Testis (tissue), 3 donors: ENCODE results near the gene ENTHD1. TPM values are rescaled to one million over a fixed set of nuclear protein-coding genes. Genes with fewer than 3 reads are reported as not detected.
"Not testable (repeated sequence)": the region's sequence is repeated elsewhere in the genome, so short reads cannot be mapped to it uniquely, and the experiment has no call there.

Source experiments
- DNase-seq: peaks from one replicate; pipeline ENCODE4 v3.0.0-alpha.2; 2019
- H3K27ac ChIP-seq, 2 donors: fragments of 200-600 bp; sonication (generic); one replicate each; pipeline ENCODE4 v1.5.1; 2019
- H3K27me3 ChIP-seq: fragments of 200-600 bp; sonication (generic); one replicate; pipeline ENCODE4 v1.5.1; 2019
- H3K36me3 ChIP-seq: fragments of 200-600 bp; sonication (generic); one replicate; pipeline ENCODE4 v1.5.1; 2017; ENCODE audit warnings: low read depth; ENCODE audit errors: missing control alignments
- H3K4me1 ChIP-seq: fragments of 200-600 bp; sonication (generic); one replicate; pipeline ENCODE4 v1.5.1; 2019
- H3K4me3 ChIP-seq, 2 donors: fragments of 200-600 bp; sonication (generic); one replicate each; pipeline ENCODE4 v1.5.1; 2017 to 2019
- H3K9me3 ChIP-seq: fragments of 200-600 bp; sonication (generic); one replicate; pipeline ENCODE4 v1.5.1; 2017
- CTCF ChIP-seq, 3 experiments: fragments of 450-650 bp in 2 of 3; fragments of 200-600 bp in 1 of 3; sonication (generic) in 1 of 3; IDR thresholded peaks; one replicate each; pipeline ENCODE4 v1.5.1; 2016 to 2019; ENCODE audit warnings: antibody characterized with exemption in 3 of 3, mild to moderate bottlenecking in 2 of 3, moderate library complexity in 1 of 3
- POLR2A ChIP-seq: fragments of 450-650 bp; IDR thresholded peaks from one replicate; pipeline ENCODE4 v1.6.1; 2017; ENCODE audit warnings: antibody characterized with exemption, mild to moderate bottlenecking, moderate library complexity
- WGBS, 2 donors: methylation state at CpG; one replicate each; pipeline ENCODE4 v1.1.5; 2018; 5-methylcytosine and 5-hydroxymethylcytosine counted together
- intact Hi-C: fragments of 100-400 bp; cut with DNase I; formaldehyde crosslinking; loops from one replicate; pipeline ENCODE4 v1.15.1; 2023; ENCODE audit warnings: low total_unique reads
- polyA plus RNA-seq: library from polyadenylated mRNA; stranded (reverse); fragments of 350-450 nt; fragmentation: Illumina TruSeq; extraction: RNeasy Lipid Tissue Mini Kit (QIAGEN cat#74804); gene quantifications from one replicate; pipeline ENCODE4 v1.2.3, GENCODE V29; 2014; ENCODE audit warnings: low read depth, low replicate concordance; ENCODE audit not compliant: insufficient read depth
- total RNA-seq, 2 donors: library from RNA; depleted of rRNA; stranded (reverse); fragments of >200 nt; gene quantifications; one replicate each; pipeline ENCODE4 v1.2.3, GENCODE V29; 2016

ENTHD1 gene
- total and polyA plus RNA-seq, 3 donors from 2014 or later = 10.9 to 21.1 (median 12.0) TPM

- Histone ChIP-seq H3K27me3 (no peaks in the 10 kb centered on the region), H3K9me3 (no peaks in the 10 kb centered on the region), H3K36me3 (no peaks in the 10 kb centered on the region), H3K27ac (no peak overlapping the region), H3K4me3 (no peak overlapping the region), H3K4me1 (no peaks in the 10 kb centered on the region)
- TF ChIP-seq POLR2A (no peak), CTCF (IDR thresholded peaks at IDR 0.05) (no peak)
- 47 to 52% methylated on average over 1 of the region's 1 CpG for WGBS, 2 donors
- intact Hi-C loops = no loop called here
- no peak for DNase-seq
These were observed 149.6 kb downstream of the ENTHD1 start for GRCh38 chr22:39743935-39744334.

GRCh38 chr22:39739338-39740027 lies 154.1 kb downstream of the ENTHD1 start:
- no peaks in the 10 kb centered on the region for H3K4me1 ChIP-seq
- H3K4me3 ChIP-seq = no peak overlapping the region
- TF ChIP-seq POLR2A (no peak), CTCF (IDR thresholded peaks at IDR 0.05) (no peak)
- intact Hi-C loops = no loop called here
- H3K36me3 ChIP-seq = no peaks in the 10 kb centered on the region
- WGBS, 2 donors = 85 to 86% methylated on average over 4 of the region's 4 CpGs
- H3K9me3 ChIP-seq = no peaks in the 10 kb centered on the region
- no peak for DNase-seq
- H3K27me3 ChIP-seq = no peaks in the 10 kb centered on the region
- no peak overlapping the region for H3K27ac ChIP-seq

DNA sequence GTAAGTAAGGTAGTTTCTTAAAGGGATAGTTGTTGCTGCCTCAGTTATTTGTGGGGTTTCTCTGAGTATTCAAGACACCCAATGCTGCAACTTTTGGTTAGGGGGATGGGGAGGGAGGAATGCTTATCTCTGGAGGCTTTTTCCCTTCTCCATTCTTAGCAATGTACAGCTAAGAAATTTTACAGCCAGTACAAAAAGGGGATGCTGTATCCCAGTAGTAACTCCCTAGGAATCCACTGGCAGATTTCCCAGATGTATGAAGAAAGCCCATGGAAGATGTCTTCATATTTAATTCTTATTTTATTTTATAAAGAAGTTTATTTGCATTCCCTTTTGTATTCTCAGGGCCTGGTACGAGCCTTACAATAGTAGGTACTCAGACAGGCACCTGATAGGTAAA lies 154.8 kb downstream of the ENTHD1 start:
- Histone ChIP-seq H3K36me3 (no peaks in the 10 kb centered on the region), H3K4me1 (no peaks in the 10 kb centered on the region), H3K4me3 (no peak overlapping the region), H3K27ac (no peak overlapping the region), H3K9me3 (no peaks in the 10 kb centered on the region), H3K27me3 (no peaks in the 10 kb centered on the region)
- TF ChIP-seq POLR2A (no peak), CTCF (IDR thresholded peaks at IDR 0.05) (no peak)
- intact Hi-C loops = no loop called here
- no peak for DNase-seq
- 95 to 96% methylated on average over 1 of the region's 1 CpG for WGBS, 2 donors

DNA sequence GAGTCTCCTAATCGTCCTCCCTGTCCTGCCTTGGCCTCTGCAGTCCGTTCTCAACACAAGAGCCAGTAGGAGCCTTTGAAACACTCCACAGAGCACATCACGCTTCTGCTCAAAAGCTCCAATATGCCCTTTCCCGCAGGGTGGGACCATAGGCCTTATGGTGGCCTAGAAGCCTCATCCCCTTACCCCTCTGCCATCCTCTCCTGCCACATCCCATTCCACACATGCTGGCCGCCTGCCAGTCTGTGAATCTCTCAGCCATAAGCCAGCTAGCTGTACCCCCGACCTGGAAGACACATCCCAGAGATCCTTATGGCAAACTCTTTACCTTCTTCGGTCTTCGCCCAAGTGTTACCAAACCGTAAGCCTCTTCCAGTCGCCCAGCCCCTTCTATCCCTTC lies 157.8 kb downstream of the ENTHD1 start:
- Histone ChIP-seq H3K27ac (no peak overlapping the region), H3K4me3 (no peak overlapping the region), H3K27me3 (no peaks in the 10 kb centered on the region), H3K9me3 (no peaks in the 10 kb centered on the region), H3K4me1 (no peaks in the 10 kb centered on the region), H3K36me3 (no peaks in the 10 kb centered on the region)
- no peak for TF ChIP-seq CTCF (IDR thresholded peaks at IDR 0.05)
- TF ChIP-seq POLR2A = no peak
- intact Hi-C loops = no loop called here
- DNase-seq = no peak
- 92% methylated on average over 10 of the region's 10 CpGs for WGBS, 2 donors

DNA sequence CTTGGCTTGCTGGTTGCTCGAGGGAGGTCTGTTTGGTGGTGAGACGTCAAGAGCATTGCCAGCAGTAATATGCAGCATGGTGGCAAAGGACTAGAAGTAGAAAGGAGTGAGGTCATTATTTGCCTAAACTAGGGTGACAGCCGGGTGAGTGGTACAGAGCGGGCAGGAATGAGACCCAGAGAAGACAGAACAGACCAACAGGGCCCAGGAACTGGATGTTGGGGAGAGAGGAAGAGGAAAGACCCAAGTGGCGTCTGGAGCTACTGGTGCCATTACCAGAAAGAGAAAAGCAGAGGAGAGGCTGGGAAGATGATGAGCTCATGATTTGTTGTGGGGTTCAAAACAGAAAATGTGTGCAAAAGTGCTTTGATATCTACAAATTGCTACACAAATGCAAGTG lies 158.7 kb downstream of the ENTHD1 start:
- no peaks in the 10 kb centered on the region for H3K9me3 ChIP-seq
- DNase-seq = no peak
- no peak overlapping the region for H3K4me3 ChIP-seq
- H3K27me3 ChIP-seq = no peaks in the 10 kb centered on the region
- 72 to 87% methylated on average over 5 of the region's 5 CpGs for WGBS, 2 donors
- TF ChIP-seq CTCF (IDR thresholded peaks at IDR 0.05) (no peak), POLR2A (no peak)
- H3K4me1 ChIP-seq = no peaks in the 10 kb centered on the region
- no peak overlapping the region for H3K27ac ChIP-seq
- no peaks in the 10 kb centered on the region for H3K36me3 ChIP-seq
- intact Hi-C loops = no loop called here

GRCh38 chr22:39734046-39734445 lies 159.5 kb downstream of the ENTHD1 start:
- DNase-seq, H3K36me3 ChIP-seq, H3K27me3 ChIP-seq, H3K4me1 ChIP-seq, H3K27ac ChIP-seq, H3K4me3 ChIP-seq, intact Hi-C loops, H3K9me3 ChIP-seq: not testable (repeated sequence)
- WGBS, 2 donors = 70 to 97% methylated on average over 1 of the region's 1 CpG
